Neural progenitor cell (in vitro differentiated cells): ENCODE results near the gene NIT2.

Experiments used
- CTCF ChIP-seq: fragments of 200-600 bp; sonication (generic); IDR thresholded peaks from 2 replicates; pipeline ENCODE4 v1.5.1; 2017; ENCODE audit warnings: antibody characterized with exemption, mild to moderate bottlenecking
- EZH2 ChIP-seq: fragments of 200-600 bp; sonication (generic); IDR thresholded peaks from 2 replicates; pipeline ENCODE4 v1.6.1; 2017; ENCODE audit warnings: antibody characterized with exemption, mild to moderate bottlenecking, moderate library complexity

GRCh38 chr3:100368441-100368840 lies 33.9 kb downstream of the NIT2 start:
- TF ChIP-seq CTCF (no peak), EZH2 (no peak)
